ENCODE results near the gene PDE3B. TPM values are rescaled to one million over a fixed set of nuclear protein-coding genes. Genes with fewer than 3 reads are reported as not detected.

The PDE3B gene
- total and polyA plus RNA-seq, 11 donors: 2.4 to 17.0 (median 10.0) TPM

DNA sequence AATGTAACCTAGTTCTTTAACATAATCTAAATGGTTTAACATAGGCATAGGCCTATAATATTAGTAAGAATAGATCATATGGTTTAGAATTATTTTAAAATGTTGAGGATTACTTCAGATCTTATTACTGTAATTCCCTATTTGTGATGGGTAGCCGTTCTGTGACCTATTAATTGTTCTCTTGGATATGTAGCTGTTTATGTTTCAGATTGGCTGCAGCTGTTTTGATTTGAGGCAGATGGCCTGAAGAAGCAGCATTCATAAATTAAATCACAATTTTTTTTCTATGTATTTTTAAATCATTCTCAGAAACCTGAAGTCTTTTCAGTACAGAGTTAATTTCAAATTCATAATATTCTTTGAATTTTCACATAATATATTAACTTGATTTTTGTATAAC is 104.5 kb downstream of the PDE3B start:
- Histone ChIP-seq H3K9me3 (no peaks in the 10 kb centered on the region), H3K36me3 (no peaks in the 10 kb centered on the region), H3K4me1 (peaks cover 0 to 5% (median 0%) of the 10 kb centered on the region in 12 donors), H3K27me3 (no peaks in the 10 kb centered on the region), H3K27ac (no peak overlapping the region), H3K4me3 (no peak overlapping the region)
- intact Hi-C loops (cut with DNase I): no loop called here
- TF ChIP-seq, protein P1, sequence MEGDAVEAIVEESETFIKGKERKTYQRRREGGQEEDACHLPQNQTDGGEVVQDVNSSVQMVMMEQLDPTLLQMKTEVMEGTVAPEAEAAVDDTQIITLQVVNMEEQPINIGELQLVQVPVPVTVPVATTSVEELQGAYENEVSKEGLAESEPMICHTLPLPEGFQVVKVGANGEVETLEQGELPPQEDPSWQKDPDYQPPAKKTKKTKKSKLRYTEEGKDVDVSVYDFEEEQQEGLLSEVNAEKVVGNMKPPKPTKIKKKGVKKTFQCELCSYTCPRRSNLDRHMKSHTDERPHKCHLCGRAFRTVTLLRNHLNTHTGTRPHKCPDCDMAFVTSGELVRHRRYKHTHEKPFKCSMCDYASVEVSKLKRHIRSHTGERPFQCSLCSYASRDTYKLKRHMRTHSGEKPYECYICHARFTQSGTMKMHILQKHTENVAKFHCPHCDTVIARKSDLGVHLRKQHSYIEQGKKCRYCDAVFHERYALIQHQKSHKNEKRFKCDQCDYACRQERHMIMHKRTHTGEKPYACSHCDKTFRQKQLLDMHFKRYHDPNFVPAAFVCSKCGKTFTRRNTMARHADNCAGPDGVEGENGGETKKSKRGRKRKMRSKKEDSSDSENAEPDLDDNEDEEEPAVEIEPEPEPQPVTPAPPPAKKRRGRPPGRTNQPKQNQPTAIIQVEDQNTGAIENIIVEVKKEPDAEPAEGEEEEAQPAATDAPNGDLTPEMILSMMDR (IDR thresholded peaks at IDR 0.05): no peak
- TF ChIP-seq POLR2A (IDR thresholded peaks at IDR 0.05): no peak
- ATAC-seq (no peak), DNase-seq (no peak)
- WGBS, 4 donors: 64 to 77% (median 72%) methylated on average over 1 of the region's 1 CpG

- no peaks in the 10 kb centered on the region for H3K27me3 ChIP-seq
- H3K36me3 ChIP-seq: no peaks in the 10 kb centered on the region
- H3K27ac ChIP-seq: no peak overlapping the region
- intact Hi-C loops (cut with DNase I): loop anchor here in 1 of 10 donors (10.0 kb wide), 1 partner anchor 46 kb away; no protein-coding TSS in a partner anchor
- TF ChIP-seq POLR2A (IDR thresholded peaks at IDR 0.05): no peak
- TF ChIP-seq, protein P1 (IDR thresholded peaks at IDR 0.05): no peak
- WGBS, 4 donors: 55 to 66% (median 58%) methylated on average over 1 of the region's 1 CpG
- H3K9me3 ChIP-seq: no peaks in the 10 kb centered on the region
- H3K4me1 ChIP-seq: peaks cover 0 to 5% (median 0%) of the 10 kb centered on the region in 12 donors
- H3K4me3 ChIP-seq: no peak overlapping the region
- DNase-seq (no peak), ATAC-seq (no peak)
Observed at GRCh38 chr11:14750911-14751310, 107.3 kb downstream of the PDE3B start.

- no peak for ATAC-seq
- Histone ChIP-seq H3K27ac (no peak overlapping the region), H3K4me1 (peaks cover 0 to 5% (median 0%) of the 10 kb centered on the region in 12 donors), H3K9me3 (no peaks in the 10 kb centered on the region), H3K4me3 (no peak overlapping the region), H3K27me3 (no peaks in the 10 kb centered on the region), H3K36me3 (no peaks in the 10 kb centered on the region)
- no peak for TF ChIP-seq POLR2A (IDR thresholded peaks at IDR 0.05)
- TF ChIP-seq, protein P1 (IDR thresholded peaks at IDR 0.05): no peak
- DNase-seq: no peak
- intact Hi-C loops (cut with DNase I): loop anchor here in 1 of 10 donors (10.0 kb wide), 1 partner anchor 47 kb away; no protein-coding TSS in a partner anchor
Observed at GRCh38 chr11:14751975-14752407, 108.4 kb downstream of the PDE3B start.

GRCh38 chr11:14755140-14755539 is 111.5 kb downstream of the PDE3B start:
- 90 to 94% (median 92%) methylated on average over 3 of the region's 3 CpGs for WGBS, 4 donors
- no peak for DNase-seq
- TF ChIP-seq POLR2A (IDR thresholded peaks at IDR 0.05): no peak
- TF ChIP-seq, protein P1 (IDR thresholded peaks at IDR 0.05): no peak
- ATAC-seq: no peak
- H3K4me3 ChIP-seq: no peak overlapping the region
- no peaks in the 10 kb centered on the region for H3K27me3 ChIP-seq
- no peak overlapping the region for H3K27ac ChIP-seq
- H3K4me1 ChIP-seq: peaks cover 0 to 5% (median 0%) of the 10 kb centered on the region in 12 donors
- no peaks in the 10 kb centered on the region for H3K36me3 ChIP-seq
- no peaks in the 10 kb centered on the region for H3K9me3 ChIP-seq
- intact Hi-C loops (cut with DNase I): loop anchor here in 1 of 10 donors (10.0 kb wide), 1 partner anchor 50 kb away; no protein-coding TSS in a partner anchor

Measured in heart left ventricle (tissue), 16 donors.